ENCODE measurements around the gene LCLAT1.

LCLAT1 gene

GRCh38 chr2:30437809-30438548, 9.1 kb upstream of the LCLAT1 start:
- no peak for DNase-seq (ENCODE audit: low read depth in 1 of 2, low spot score in 1 of 2)
- Histone ChIP-seq H3K27ac (replicated peaks) (no peak overlapping the region), H3K27me3 (ENCODE audit: insufficient read depth, poor library complexity, severe bottlenecking) (no peaks in the 10 kb centered on the region), H3K4me3 (replicated peaks; ENCODE audit: insufficient read depth, low read length) (no peak overlapping the region)
- TF ChIP-seq POLR2AphosphoS5 (IDR thresholded peaks at IDR 0.05; ENCODE audit: low read depth) (no peak), SPI1 (IDR thresholded peaks at IDR 0.05; ENCODE audit: borderline replicate concordance, low read depth) (no peak), REST (IDR thresholded peaks at IDR 0.05; ENCODE audit: insufficient replicate concordance, low read depth) (no peak), GABPA (IDR thresholded peaks at IDR 0.05; ENCODE audit: low read depth) (no peak), CTCF (IDR thresholded peaks at IDR 0.05; ENCODE audit: insufficient read depth, low read length) (no peak)

- TF ChIP-seq GABPA (IDR thresholded peaks at IDR 0.05; ENCODE audit: low read depth) (no peak), POLR2AphosphoS5 (IDR thresholded peaks at IDR 0.05; ENCODE audit: low read depth) (no peak), REST (IDR thresholded peaks at IDR 0.05; ENCODE audit: insufficient replicate concordance, low read depth) (no peak), SPI1 (IDR thresholded peaks at IDR 0.05; ENCODE audit: borderline replicate concordance, low read depth) (no peak), CTCF (IDR thresholded peaks at IDR 0.05; ENCODE audit: insufficient read depth, low read length) (no peak)
- no peak for DNase-seq (ENCODE audit: low read depth in 1 of 2, low spot score in 1 of 2)
- H3K27ac ChIP-seq (replicated peaks), result no peak overlapping the region
- no peak overlapping the region for H3K4me3 ChIP-seq (replicated peaks; ENCODE audit: insufficient read depth, low read length)
- H3K27me3 ChIP-seq (ENCODE audit: insufficient read depth, poor library complexity, severe bottlenecking), result no peaks in the 10 kb centered on the region
Measured at GRCh38 chr2:30439296-30439695, 7.8 kb upstream of the LCLAT1 start.

GRCh38 chr2:30439879-30440278, 7.2 kb upstream of the LCLAT1 start:
- Histone ChIP-seq H3K27me3 (ENCODE audit: insufficient read depth, poor library complexity, severe bottlenecking) (no peaks in the 10 kb centered on the region), H3K27ac (replicated peaks) (no peak overlapping the region), H3K4me3 (replicated peaks; ENCODE audit: insufficient read depth, low read length) (no peak overlapping the region)
- TF ChIP-seq CTCF (IDR thresholded peaks at IDR 0.05; ENCODE audit: insufficient read depth, low read length) (no peak), POLR2AphosphoS5 (IDR thresholded peaks at IDR 0.05; ENCODE audit: low read depth) (no peak), GABPA (IDR thresholded peaks at IDR 0.05; ENCODE audit: low read depth) (no peak), REST (IDR thresholded peaks at IDR 0.05; ENCODE audit: insufficient replicate concordance, low read depth) (no peak), SPI1 (IDR thresholded peaks at IDR 0.05; ENCODE audit: borderline replicate concordance, low read depth) (no peak)
- no peak for DNase-seq (ENCODE audit: low read depth in 1 of 2, low spot score in 1 of 2)

Data from HL-60 (cell line).